Nephron progenitor cell (in vitro differentiated cells): Measurements from ENCODE around the gene PRKG1.

ENCODE experiments used
- DNase-seq: peaks from one replicate; pipeline ENCODE4 v3.0.0; 2021
- H3K27ac Mint-ChIP-seq: 2 replicates; pipeline ENCODE4 v1.8.0; 2021; ENCODE audit warnings: mild to moderate bottlenecking, moderate library complexity, mixed read lengths
- H3K27me3 Mint-ChIP-seq: 2 replicates; pipeline ENCODE4 v1.8.0; 2021; ENCODE audit warnings: mild to moderate bottlenecking, low read depth, mixed read lengths; ENCODE audit not compliant: poor library complexity
- H3K36me3 Mint-ChIP-seq: 2 replicates; pipeline ENCODE4 v1.8.0; 2021; ENCODE audit warnings: low read depth, mixed read lengths
- H3K4me1 Mint-ChIP-seq: 2 replicates; pipeline ENCODE4 v1.8.0; 2021; ENCODE audit warnings: mixed read lengths
- H3K4me3 Mint-ChIP-seq: 2 replicates; pipeline ENCODE4 v1.8.0; 2021; ENCODE audit warnings: mild to moderate bottlenecking, moderate library complexity, mixed read lengths
- H3K9me3 Mint-ChIP-seq: 2 replicates; pipeline ENCODE4 v1.8.0; 2021; ENCODE audit warnings: mild to moderate bottlenecking, moderate library complexity, mixed read lengths
- TF ChIP-seq, protein P1 (sequence below): fragments of 200-600 bp; sonication (generic); IDR thresholded peaks from 2 replicates; pipeline ENCODE4 v1.5.0; 2021; ENCODE audit warnings: antibody characterized with exemption

PRKG1 gene

DNA sequence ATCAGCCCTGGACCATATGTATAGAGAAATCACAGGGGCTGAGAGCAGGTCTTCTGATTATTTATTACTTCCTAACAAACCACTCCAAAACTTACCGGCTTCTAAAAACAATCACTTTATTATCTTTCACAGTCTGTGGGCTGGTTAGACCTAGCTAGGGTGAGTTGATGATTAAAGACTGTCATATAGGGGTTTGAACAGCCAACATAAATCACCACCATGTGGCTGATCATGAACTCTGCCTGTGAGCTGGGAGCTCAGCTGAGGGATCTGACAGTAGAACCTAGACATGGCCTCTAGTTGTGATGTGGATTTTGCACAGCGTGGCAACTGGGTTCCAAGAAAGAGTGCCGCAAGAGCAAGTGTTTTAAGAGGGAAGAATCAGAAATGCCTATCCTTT, 319.8 kb downstream of the PRKG1 start:
- Mint-ChIP-seq H3K9me3 (peaks cover 11% of the 10 kb centered on the region), H3K36me3 (no peaks in the 10 kb centered on the region), H3K27me3 (no peaks in the 10 kb centered on the region), H3K27ac (peak overlapping the region; percentile 41), H3K4me1 (peaks cover 7% of the 10 kb centered on the region), H3K4me3 (no peak overlapping the region)
- DNase-seq = no peak
- TF ChIP-seq, protein P1, sequence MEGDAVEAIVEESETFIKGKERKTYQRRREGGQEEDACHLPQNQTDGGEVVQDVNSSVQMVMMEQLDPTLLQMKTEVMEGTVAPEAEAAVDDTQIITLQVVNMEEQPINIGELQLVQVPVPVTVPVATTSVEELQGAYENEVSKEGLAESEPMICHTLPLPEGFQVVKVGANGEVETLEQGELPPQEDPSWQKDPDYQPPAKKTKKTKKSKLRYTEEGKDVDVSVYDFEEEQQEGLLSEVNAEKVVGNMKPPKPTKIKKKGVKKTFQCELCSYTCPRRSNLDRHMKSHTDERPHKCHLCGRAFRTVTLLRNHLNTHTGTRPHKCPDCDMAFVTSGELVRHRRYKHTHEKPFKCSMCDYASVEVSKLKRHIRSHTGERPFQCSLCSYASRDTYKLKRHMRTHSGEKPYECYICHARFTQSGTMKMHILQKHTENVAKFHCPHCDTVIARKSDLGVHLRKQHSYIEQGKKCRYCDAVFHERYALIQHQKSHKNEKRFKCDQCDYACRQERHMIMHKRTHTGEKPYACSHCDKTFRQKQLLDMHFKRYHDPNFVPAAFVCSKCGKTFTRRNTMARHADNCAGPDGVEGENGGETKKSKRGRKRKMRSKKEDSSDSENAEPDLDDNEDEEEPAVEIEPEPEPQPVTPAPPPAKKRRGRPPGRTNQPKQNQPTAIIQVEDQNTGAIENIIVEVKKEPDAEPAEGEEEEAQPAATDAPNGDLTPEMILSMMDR = no peak

DNA sequence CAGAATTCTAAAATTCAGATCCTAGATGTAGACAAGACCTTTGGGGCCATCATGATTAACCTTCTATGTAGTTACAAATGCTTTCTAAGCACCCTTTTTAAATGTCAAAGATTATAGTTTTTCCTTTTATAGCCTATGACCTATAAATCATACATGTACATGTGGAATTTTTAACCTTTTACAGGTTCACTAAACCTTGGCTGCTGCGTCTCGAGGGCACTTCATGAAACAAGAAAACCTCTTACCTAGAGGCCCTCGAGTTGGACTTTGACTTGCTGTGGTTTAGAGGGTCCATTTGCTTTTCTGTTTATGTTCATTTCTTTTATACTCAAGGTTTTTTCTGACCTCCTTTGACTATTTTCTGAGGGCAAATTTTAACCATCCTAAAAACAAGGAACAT, 323.0 kb downstream of the PRKG1 start:
- H3K27ac Mint-ChIP-seq = no peak overlapping the region
- peaks cover 6% of the 10 kb centered on the region for H3K9me3 Mint-ChIP-seq
- H3K27me3 Mint-ChIP-seq = no peaks in the 10 kb centered on the region
- peaks cover 7% of the 10 kb centered on the region for H3K4me1 Mint-ChIP-seq
- H3K4me3 Mint-ChIP-seq = no peak overlapping the region
- no peak for DNase-seq
- no peaks in the 10 kb centered on the region for H3K36me3 Mint-ChIP-seq
- TF ChIP-seq, protein P1 = no peak

DNA sequence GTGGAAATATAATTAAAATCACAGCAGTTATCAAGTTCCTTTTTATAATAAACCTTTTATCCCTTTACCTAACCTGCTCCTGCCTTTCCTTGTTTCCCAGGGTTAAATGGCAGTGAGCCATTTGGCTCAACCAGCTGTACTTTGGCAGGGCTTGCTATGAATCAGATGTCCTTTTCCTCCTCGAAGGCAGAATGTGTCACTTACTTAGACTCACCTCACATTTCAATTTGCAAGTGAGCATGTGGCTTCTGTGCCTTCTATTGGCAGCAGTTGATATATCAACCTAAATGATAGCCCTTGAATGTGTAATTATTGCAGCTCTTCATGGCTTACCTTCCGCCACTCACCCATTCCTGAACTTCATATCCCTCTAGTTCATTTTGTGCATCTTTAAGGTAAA, 323.4 kb downstream of the PRKG1 start:
- TF ChIP-seq, protein P1 = no peak
- no peaks in the 10 kb centered on the region for H3K27me3 Mint-ChIP-seq
- no peak for DNase-seq

DNA sequence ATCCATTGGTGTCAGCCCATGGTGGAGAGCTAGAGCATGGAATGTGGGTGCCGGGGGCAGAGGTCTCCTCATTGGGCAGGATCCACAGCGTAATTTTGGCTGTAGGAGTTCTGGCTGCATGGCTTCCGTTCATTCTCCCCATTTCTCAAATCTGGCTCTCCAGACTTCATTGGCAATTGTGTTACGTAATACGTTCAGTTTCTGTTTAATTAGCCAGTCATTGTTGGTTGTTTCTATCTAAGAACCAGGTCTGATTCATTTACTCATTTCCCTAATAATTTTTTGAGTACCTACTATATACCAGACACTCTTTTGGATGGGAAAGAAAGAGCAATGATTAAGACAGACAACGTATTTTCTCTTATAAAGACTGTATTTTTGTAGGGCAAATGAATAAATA, 325.6 kb downstream of the PRKG1 start:
- H3K4me3 Mint-ChIP-seq = no peak overlapping the region
- TF ChIP-seq, protein P1 = no peak
- no peaks in the 10 kb centered on the region for H3K36me3 Mint-ChIP-seq
- H3K27ac Mint-ChIP-seq = peak overlapping the region; percentile 81
- no peaks in the 10 kb centered on the region for H3K27me3 Mint-ChIP-seq
- DNase-seq = no peak
- H3K9me3 Mint-ChIP-seq = no peaks in the 10 kb centered on the region
- H3K4me1 Mint-ChIP-seq = no peaks in the 10 kb centered on the region

More for the DNA sequence above, 323.4 kb downstream of the PRKG1 start:
- peaks cover 6% of the 10 kb centered on the region for H3K9me3 Mint-ChIP-seq
- H3K4me1 Mint-ChIP-seq = peaks cover 7% of the 10 kb centered on the region
- no peak overlapping the region for H3K4me3 Mint-ChIP-seq
- H3K27ac Mint-ChIP-seq = no peak overlapping the region
- no peaks in the 10 kb centered on the region for H3K36me3 Mint-ChIP-seq

DNA sequence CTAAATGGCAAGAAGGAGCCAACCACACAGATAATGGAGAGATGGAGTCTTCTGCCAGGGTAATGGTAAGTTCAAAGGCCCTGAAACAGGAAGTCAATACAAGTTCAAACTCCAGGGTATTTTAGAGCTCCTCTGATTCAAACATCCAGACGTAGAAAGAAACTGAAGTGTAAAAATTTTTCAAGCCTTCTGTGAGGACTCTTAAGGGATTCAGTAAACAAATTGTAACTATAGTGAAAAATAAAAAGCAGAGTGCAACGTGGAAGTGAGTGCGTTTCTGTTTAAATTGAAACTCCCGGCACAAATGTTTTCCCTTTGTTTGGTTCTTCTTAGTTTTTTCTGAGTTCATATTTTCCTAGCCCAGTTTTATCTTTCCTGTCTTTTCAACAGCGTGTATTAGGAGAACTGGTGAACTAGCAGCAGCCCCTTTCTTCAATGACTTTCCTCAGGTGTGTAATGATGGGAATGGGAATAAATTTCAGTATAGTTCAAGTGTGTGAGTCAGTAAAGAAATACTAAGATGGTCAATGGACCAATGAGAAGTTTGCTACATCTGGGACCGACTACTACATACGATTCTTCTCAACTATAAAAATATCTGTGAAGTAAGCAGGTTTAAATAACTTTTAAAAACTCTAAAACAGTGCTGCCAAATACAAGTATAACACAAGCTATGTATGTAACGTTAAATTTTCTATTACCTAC, 326.3 kb downstream of the PRKG1 start:
- H3K27me3 Mint-ChIP-seq = no peaks in the 10 kb centered on the region
- TF ChIP-seq, protein P1 = no peak
- peak overlapping the region; percentile 1 for H3K27ac Mint-ChIP-seq
- no peak for DNase-seq
- no peaks in the 10 kb centered on the region for H3K9me3 Mint-ChIP-seq
- no peak overlapping the region for H3K4me3 Mint-ChIP-seq
- no peaks in the 10 kb centered on the region for H3K4me1 Mint-ChIP-seq
- H3K36me3 Mint-ChIP-seq = no peaks in the 10 kb centered on the region

DNA sequence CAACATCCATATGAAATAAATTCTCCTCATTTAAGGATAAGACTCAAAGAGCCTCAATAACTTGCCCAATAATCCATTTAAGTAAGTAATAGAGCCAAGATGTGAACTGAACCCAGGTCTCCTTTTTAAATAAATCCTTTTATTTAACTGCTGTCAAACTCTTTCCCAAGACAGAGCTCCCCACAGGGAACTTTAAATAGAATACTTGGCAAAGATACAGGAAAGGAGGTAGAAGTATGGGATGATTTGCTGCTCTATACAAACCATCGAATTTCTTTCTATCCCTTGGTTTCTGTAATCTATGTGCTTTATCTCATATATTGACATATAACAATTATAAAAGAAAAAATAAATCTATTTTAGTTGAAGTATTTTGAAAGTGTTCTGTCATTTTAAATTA, 329.2 kb downstream of the PRKG1 start:
- no peak overlapping the region for H3K4me3 Mint-ChIP-seq
- no peak for DNase-seq
- TF ChIP-seq, protein P1 = no peak
- H3K27ac Mint-ChIP-seq = no peak overlapping the region
- no peaks in the 10 kb centered on the region for H3K27me3 Mint-ChIP-seq
- H3K9me3 Mint-ChIP-seq = no peaks in the 10 kb centered on the region
- peaks cover 5% of the 10 kb centered on the region for H3K4me1 Mint-ChIP-seq
- H3K36me3 Mint-ChIP-seq = no peaks in the 10 kb centered on the region
